ENCODE results near the gene FOXA2.

DNA sequence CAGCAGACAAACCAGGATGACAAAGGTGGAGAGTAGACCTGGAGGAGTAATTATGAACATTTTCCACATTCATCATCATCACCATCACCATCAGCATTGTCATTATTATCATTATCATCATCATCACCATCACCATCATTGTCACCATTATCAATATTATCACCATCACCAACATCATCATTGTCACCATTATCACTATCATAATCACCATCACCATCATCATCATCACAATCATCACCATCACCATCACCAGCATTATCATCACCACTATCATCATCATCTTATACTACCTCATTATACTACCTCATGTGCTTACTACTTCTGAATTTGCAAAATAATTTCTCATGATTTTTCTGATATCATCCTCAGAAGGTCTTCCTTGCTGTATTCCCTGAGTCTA lies 39.3 kb downstream of the FOXA2 start:
- no peak for TF ChIP-seq POLR2A (IDR thresholded peaks at IDR 0.05)
- no peak for TF ChIP-seq CTCF (IDR thresholded peaks at IDR 0.05)

Data from Peyer's patch (tissue), 4 donors.